SK-N-MC (cell line): ENCODE data around the gene XRN2.

Experiments used
- EZH2 ChIP-seq: fragments of 200-600 bp; sonication (generic); IDR thresholded peaks from one replicate; pipeline ENCODE4 v1.6.1; 2017; ENCODE audit warnings: antibody characterized with exemption
- POLR2AphosphoS5 ChIP-seq: IDR thresholded peaks from 2 replicates; pipeline ENCODE4 v1.6.1; 2012; ENCODE audit warnings: mild to moderate bottlenecking, low read depth, low read length, borderline replicate concordance

DNA sequence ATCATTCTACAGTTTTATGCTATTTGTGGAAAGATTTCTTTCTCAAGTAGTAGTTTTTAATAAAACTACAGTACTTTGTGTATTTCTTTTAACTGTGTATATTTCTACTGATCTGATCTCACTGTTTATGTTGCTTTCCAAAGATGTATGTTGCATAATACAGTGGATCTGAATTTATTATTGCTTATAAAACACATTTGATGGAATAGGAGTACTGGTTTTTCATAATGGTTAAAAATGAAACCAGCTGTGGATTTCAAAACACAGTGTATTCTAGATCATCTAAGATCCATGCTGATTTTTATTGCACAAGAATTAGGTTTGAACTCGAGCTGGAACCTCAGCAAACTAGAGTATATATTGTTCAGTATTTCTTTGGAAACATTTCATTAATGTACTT lies 86.2 kb downstream of the XRN2 start:
- TF ChIP-seq EZH2 (no peak), POLR2AphosphoS5 (no peak)
